COLO668 (cell line): ENCODE measurements around the gene SLC27A2.
A peak's percentile ranks its signal among the peaks of the same experiment; 100 is the strongest.
"Not testable (repeated sequence)": the region's sequence is repeated elsewhere in the genome, so short reads cannot be mapped to it uniquely, and the experiment has no call there.

Experiments used
- DNase-seq: peaks from one replicate; lab custom pipeline; 2025; ENCODE audit not compliant: unreplicated experiment; lab: John Stamatoyannopoulos, UW

The SLC27A2 gene

DNA sequence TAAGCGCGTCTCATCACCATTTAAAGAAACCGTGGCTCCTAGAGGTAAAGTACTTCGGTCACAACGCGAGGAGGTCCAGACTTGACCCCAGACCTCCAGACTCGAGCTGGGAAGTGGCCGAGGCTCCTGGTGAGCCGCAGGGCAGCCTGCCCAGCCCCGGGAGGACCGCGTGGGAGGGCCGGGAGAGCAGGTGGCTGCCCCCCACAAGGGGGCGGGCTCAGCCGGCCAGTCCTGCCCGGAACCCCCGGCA is at the start of gene SLC27A2:
Gene SLC27A2 (plus strand): TSS at position 228 of the 250 bp plus-strand sequence. CDS start 232 bp downstream, outside the sequence.
- DNase-seq: peak; percentile 92

DNA sequence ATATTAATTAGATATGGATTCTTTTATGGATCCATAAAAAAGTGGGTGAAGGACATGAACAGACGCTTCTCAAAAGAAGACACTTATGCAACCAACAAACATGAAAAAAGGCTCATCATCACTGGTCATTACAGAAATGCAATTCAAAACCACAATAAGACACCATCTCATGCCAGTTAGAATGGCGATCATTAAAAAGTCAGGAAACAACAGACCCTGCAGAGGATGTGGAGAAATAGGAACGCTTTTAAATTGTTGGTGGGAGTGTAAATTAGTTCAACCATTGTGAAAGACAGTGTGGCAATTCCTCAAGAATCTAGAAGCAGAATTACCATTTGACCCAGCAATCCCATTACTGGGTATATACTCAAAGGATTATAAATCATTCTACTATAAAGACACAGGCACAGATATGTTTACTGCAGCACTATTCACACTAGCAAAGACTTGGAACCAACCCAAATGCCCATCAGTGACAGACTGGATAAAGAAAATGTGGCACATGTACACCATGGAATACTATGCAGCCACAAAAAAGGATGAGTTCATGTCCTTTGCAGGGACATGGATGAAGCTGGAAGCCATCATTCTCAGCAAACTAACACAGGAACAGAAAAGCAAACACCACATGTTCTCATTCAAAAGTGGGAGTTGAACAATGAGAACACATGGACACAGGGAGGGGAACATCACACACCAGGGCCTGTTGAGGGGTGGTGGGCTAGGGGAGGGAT is 49.6 kb upstream of the SLC27A2 start:
- not testable (repeated sequence) for DNase-seq

DNA sequence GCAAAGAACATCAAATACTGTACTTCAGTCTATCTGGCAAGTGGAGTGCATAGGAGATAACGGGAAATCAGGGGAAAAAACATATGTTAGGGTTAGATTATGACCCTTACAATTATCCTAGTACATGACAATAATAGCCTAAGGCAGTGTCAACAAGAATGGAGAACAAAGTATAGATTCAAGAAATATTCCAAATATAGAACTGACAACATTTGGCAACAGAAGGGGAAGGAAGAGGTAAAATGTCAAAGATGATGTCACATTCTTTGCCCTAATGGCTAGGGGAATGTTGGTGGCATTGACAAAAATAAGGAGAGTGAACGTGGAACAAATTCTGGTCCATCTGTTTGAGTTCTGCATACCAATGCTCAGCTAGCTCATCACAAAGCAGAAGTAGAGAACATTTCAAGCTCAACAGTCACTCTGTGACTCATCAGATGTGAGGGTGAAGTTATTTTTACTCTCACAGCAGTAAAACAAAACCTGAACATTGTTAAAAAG is 47.4 kb upstream of the SLC27A2 start:
- no peak for DNase-seq

DNA sequence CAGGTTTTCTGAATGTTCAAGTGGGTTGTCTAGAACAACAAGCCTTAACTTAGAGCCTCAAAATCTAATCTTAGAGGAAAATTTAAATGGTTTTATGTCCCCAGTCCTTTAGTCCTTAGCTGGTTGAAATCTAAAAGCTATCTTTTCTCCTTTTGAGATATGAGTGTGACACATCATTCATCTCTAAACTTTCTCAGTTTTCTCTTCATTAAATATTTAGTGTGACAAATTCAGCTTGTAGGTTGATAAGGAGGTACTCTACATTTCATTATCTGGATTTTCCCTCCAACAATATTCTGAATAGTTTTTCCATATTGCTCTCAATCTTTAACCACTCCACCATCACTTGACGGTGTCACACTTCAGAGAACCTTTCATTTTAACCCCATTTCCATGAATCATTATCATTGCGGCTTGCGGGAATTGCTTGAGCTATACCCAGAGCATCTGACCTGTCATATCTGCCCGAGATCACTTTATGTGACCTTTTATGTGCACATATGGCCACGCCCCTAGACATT is 46.9 kb upstream of the SLC27A2 start:
- DNase-seq: no peak

DNA sequence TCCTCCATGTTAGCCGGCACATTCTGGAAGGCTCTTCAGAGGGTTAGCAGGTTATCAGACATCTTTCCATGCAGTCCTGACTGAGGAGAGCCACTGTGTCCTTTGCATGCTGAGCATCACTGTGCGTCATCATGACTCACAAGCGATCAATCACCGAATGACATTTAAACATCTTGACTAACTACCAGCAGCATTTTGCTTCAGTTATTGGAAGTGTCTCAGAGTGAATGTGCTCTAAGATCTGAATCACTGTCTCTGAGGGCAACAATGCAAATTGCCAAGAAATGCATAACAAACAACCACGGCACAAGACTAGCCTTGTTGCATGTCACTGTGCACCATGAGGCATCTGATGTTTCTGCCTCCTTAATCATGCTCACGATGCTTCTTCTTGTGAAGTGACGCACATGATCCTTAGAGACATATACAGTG is 44.6 kb upstream of the SLC27A2 start:
- no peak for DNase-seq

DNA sequence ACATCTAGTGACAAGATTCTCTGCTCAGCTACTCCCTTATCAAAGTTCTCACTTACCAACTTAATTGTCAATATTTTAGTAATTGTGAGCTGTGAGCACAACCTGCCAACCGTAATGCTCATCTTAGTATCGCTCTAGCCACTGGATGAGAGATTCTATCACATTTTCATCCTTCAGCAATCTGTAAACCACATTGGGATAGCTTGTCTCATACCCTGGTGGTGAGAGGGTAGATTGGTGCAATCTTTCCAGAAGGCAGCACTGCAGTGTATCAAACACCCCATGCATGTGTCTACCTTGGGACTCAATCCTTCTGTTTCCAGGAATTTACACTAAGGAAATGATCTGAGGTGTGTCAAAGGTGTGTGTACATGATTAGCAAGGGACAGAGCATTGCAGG is 44.1 kb upstream of the SLC27A2 start:
- DNase-seq: no peak

DNA sequence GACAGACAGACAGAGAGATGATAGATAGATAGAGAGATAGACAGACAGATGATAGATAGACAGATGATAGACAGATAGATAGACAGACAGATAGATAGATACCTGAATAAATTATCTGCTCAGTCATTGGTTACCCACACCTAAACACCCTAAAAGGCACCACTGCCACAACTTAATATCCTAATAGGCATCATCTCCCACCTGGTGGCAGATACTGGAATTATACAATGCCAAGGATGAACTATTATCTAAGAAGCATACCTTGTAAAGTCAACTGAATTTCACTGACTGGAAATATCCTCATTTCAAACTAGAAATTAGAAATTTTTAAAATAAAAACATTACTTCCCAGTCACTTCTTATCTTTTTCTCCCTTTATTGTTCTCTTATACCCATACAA is 43.6 kb upstream of the SLC27A2 start:
- no peak for DNase-seq

DNA sequence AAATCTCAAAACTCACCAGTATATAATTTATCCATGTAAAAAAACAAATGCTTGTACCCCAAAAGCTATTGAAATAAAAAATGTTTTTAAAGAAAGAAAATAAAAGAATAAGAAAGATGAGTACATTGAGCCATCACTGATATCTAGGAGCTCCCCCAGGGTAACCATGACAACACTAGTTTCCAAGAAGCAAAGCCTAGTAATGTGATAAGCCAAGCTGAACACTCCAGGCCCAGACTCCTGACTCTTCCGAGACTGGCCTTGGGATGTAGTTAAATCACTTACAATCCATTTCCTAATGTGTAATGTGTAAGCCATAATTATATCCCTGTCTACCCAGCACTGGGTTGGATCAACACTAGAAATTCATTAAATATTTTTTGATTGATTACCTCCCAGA is 41.9 kb upstream of the SLC27A2 start:
- no peak for DNase-seq

DNA sequence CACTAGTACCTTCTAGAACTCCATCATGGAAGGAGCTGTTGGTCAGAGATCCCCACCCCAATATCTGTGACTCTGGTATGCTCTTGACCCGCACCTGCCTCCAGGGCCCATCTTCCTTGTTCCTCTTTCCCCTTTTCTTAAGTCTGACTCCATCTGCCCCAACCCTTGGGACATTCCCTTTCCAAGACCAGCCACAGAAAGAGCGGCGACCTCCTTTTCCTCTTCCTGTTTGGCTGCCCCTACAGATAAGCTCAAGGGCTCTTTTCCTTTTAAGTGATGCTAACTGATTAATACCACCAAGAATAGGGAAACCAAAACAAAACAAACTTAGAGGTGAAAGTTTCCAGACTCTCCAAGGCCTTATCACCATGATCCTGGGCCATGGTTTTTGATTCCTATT is 41.0 kb upstream of the SLC27A2 start:
- DNase-seq: no peak

DNA sequence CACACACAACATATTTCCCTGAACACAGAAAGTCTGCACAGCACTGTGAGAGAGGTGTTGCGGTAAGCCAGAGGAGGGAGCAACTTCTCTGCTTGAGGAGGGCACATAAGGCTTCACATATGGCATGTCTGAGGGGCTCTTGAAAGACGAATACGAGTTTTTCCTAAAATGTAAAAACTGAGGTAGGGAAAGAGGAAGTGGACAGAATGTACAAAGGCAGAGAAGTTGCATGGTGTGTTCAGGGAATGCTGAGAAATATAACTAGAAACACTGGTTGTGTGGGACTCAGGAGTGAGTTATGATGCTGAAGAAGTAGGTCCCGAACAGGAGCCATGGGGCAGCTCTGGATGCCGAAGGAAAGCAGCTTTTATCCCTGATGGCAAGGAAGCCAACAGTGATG is 40.1 kb upstream of the SLC27A2 start:
- DNase-seq: no peak

DNA sequence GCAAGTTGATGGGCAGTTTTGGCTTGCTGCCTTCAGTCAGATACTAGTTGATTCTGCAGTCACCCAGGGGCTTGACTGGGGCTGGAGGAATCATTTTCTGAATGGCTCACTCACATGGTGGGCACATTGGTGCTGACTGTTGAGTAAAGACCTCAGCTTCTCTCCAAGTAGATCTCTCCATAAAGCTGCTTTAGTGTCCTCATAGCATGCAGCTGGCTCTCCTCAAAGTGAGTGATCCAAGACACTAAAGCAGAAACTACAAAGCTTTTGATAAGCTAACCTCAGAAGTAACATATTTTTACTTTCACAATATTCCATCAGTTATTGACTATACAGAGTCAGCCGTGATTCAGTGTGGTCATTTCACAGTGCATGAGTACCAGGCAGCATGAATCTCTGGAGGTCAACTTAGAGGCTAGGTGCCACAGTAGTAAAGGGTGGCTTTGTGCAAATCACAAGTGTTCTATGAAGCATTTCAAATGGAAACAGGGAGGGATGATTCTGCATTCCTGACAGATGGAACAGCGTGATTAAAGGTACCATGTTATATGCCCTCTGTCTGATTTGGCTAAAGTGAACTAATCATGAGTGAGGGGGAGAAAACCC is 38.6 kb upstream of the SLC27A2 start:
- DNase-seq: no peak

DNA sequence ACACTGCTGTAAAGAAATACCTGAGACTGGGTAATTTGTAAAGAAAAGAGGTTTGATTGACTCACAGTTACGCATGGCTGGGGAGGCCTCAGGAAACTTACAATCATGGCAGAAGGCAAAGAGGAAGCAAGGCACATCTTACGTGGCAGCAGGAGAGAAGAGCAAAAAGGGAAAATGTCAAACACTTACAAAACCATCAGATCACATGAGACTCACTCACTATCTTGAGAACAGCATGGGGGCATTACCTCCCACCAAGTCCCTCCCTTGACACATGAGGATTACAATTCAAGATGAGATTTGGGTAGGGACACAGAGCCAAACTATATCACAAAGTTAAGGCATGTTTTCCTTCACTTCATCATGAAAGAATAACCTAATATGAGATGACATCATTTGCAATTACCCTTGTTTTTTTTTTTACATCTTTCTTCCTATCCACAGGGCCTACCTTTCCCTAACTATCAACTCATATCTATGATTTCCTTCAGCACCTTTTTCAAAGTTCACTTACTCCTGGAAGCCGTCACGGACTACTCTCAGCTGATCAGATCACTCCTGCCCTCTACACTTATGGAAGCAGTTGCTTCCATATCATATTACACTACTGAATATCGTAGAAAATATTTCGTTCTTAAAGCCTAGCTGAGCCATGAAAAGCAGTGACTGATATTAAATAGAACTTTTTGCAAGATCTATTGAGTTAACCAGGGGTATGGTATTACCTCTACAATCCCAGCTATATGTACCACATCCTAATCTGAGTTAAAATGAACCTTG is 37.5 kb upstream of the SLC27A2 start:
- DNase-seq: no peak

DNA sequence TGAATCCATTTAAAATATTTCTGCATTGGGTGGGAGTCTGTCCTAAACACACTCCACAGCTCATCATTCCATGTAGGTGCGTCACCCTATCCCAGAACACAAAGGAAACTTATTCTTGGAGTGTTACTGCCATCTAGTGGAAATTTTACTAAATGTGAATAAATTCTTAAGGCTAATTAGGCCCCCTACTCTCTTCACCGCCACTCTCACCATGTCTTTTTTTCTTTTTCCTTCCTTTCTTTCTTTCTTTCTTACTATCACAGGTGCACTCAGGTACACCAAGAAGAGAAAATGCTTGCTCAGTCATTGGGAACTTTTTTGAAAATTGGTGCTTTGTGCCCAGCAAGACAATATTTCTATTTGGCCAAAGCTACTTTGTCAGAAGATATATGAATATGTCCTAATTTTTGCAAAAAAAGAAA is 36.5 kb upstream of the SLC27A2 start:
- DNase-seq: no peak

DNA sequence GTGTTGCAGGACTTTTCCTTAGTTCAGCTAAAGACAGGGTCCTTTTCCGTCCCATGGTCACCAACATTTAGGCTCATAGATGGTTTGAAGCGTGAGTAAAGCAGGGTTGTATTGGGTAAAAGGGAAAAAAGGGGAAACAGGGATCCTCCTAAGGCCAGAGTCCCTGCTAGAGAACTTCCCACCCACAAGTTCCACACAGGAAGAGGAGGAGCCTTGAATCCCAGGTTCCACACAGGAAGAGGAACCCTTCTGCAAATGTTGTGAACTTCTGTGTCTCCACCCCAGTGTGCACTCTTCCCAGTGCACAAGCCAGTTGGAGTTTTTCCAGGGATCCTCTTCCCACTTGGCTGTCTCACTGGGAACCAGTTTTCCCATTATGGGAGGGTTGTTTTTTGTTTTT is 35.4 kb upstream of the SLC27A2 start:
- no peak for DNase-seq

DNA sequence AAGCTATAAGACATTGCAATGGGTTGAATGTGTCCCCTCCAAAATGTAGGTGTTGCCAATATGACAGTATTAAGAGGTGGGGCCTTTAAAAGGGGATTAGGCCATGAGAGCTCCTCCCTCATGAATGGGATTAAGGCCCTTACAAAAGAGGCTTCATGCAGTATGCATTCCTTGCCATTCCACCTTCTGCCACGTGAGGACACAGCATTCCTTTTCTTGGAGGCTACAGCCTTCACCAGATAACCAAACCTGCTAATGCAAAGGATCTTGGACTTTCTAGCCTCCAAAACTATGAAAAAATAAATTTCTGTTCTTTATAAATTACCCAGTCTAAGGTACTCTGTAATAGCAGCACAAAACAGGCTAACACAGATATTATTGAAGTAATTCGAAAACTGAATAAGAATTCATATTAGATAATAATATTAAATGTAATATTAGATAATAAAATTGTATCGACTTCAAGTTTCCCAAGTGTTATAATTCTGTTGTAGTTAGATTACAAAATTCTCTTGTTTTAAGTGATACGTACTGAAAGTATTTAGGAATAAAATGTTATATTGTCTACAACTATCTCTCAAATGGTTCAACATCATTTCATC is 33.5 kb upstream of the SLC27A2 start:
- no peak for DNase-seq

DNA sequence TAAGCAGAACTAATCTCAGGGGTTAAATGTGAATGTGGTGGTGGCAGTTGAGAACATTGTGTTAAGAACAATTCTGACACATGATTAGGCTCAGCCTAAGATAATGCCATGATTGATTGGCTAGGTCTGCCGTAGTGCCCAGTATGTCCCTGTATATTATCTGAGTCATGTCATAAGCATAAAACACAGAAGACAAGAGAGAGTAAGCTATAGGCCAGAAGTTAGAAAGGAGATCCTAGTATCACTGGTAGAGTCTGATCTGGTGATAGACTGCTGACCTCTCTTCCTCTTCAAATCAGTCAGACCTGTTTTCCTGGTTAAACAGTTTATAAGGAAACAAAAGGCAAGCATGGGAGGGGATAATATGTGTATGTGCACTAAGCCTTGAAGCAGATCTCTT is 32.9 kb upstream of the SLC27A2 start:
- DNase-seq: no peak

DNA sequence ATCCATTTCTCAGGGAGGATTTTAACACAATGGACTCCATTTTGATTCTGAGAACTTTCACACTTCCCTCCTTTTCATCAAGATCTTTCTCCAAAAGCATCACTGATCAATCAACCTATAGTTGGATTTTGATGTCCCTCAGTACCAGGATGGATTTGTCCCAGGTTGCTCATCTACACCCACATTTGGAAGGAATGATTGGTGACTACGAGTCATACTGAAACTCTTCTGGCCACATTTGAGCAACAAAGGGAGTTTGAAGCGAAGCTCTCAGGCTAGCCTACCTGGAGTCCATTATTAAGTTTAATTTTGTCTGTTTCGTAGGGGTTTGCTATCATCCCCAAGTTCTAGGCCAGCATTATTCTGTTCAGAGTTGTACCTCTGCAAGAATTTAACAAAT is 31.6 kb upstream of the SLC27A2 start:
- DNase-seq: no peak

DNA sequence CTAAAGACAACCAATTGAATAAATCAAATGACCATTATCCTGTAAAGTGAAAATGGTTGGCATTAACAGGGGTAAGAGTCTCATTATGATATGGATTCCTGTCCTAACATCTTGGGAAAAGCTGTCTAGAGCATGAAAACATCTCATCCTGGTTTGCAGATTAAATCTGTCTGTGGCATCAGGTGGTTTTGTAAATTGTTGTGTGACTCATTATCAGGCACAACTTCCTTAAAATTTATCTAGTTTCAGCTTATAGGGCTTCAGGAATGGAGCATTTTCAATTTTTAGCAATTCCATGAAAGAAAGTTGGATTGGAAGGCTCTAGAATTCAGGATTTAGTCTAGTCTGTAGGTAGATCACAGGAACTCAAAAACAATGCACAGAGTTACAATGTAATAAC is 31.1 kb upstream of the SLC27A2 start:
- no peak for DNase-seq

DNA sequence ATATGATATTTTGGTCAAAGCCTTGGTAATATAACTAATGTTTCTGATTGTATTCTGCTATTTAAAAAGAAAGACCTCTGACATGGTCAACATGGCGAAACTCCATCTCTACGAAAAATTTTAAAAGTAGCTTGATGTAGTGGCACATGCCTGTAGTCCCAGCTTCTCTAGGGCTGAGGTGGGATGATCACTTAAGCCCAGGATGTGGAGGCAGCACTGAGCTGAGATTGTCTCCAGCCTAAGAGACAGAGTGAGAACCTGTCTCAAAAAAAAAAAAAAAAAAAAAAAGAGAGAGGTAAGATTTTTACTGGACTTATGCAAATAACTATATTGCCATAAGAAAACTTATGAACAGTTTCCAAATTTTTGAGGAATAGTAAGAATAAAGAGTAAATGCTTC is 30.5 kb upstream of the SLC27A2 start:
- DNase-seq: no peak

DNA sequence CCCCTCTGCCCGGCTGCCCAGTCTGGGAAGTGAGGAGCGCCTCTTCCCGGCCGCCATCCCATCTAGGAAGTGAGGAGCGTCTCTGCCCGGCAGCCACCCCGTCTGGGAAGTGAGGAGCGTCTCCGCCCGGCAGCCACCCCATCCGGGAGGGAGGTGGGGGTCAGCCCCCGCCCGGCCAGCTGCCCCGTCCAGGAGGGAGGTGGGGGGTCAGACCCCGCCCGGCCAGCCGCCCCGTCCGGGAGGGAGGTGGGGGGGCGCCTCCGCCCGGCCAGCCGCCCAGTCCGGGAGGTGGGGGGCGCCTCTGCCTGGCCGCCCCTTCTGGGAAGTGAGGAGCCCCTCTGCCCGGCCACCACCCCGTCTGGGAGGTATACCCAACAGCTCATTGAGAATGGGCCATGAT is 23.8 kb upstream of the SLC27A2 start:
- DNase-seq: not testable (repeated sequence)

DNA sequence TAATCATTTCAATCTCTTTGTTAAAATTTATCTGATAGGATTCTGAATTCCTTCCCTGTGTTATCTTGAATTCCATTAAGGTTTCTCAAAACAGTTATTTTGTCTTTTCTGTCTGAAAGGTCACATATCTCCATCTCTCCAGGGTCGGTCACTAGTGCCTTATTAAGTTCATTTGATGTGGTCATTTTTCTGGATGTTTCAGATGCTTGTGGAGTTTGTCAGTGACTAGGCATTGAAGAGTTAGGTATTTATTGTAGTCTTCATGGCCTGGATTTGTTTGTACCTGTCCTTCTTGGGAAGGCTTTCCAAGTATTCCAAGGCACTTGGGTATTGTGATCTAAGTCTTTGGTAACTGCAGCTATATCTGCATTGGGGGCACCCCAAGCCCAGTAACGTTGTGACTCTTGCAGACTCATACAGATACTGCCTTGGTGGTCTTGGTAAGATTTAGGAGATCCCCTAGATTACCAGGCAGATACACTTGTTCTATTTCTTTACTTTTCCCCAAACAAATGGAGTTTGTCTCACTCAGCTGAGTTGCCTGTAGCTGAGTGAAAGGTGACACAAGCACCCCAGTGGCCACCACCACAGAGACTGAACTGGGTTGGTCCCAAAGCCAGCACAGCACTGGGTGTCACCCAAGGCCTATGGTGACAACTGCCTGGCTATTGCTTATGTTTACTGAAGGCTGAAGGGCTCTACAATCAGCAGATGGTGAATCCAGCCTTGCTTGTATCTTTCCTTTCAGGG is 18.9 kb upstream of the SLC27A2 start:
- DNase-seq: no peak
